ENCODE measurements around the gene RYR2. TPM values are rescaled to one million over a fixed set of nuclear protein-coding genes. Genes with fewer than 3 reads are reported as not detected.
"Not testable (repeated sequence)": the region's sequence is repeated elsewhere in the genome, so short reads cannot be mapped to it uniquely, and the experiment has no call there.

Gene RYR2
- total RNA-seq, 1 donor from 2014 or later, result 8.7 TPM

DNA sequence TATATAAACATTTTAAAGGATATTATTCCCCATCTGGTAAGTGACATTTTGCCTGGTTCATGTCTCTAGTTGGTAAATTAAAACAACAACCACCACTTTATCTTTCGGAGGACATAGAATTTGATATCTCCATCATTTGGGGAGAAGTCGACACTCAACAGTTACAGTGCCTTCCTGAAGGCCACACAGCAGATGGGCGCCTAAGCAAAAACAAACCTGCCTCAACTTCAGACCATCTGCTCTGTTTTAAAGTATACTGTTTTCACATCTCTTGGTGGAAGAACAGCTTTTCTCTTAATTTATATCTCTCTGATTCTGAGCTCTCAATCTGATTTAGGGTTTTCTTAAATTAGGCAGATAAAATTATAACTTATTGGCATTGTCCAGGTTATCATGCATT lies 282.2 kb downstream of the RYR2 start:
- Mint-ChIP-seq H3K4me1 (ENCODE audit: low read depth) (peaks cover 3% of the 10 kb centered on the region), H3K4me3 (ENCODE audit: low read depth) (no peak overlapping the region), H3K27ac (no peak overlapping the region), H3K9me3 (no peaks in the 10 kb centered on the region), H3K36me3 (ENCODE audit: low read depth) (no peaks in the 10 kb centered on the region), H3K27me3 (ENCODE audit: low read depth) (no peaks in the 10 kb centered on the region)
- intact Hi-C loops (cut with micrococcal nuclease), result no loop called here
- no peak for DNase-seq (ENCODE audit: low spot score)

DNA sequence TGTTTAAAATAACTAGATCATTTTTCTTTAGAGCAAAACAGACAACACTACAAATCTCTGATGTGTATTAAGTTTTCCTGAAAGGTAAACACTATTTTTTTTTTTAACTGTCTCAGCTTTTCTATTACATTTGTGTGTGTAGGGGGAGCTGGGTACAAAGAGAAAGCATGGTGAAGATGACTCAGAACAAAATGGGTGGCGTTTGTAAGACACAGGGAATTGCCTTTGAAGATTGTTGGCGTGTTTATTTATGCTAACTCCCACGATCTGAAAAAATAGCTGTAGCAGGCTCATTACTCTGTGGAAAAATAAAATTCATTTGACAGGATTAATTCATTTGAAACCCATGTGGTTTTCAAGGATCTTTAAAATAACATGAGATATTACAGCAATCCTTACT lies 285.1 kb downstream of the RYR2 start:
- H3K4me3 Mint-ChIP-seq (ENCODE audit: low read depth), result no peak overlapping the region
- H3K27ac Mint-ChIP-seq, result no peak overlapping the region
- no peaks in the 10 kb centered on the region for H3K27me3 Mint-ChIP-seq (ENCODE audit: low read depth)
- no peak for DNase-seq (ENCODE audit: low spot score)
- peaks cover 3% of the 10 kb centered on the region for H3K4me1 Mint-ChIP-seq (ENCODE audit: low read depth)
- H3K9me3 Mint-ChIP-seq, result no peaks in the 10 kb centered on the region
- intact Hi-C loops (cut with micrococcal nuclease), result no loop called here
- H3K36me3 Mint-ChIP-seq (ENCODE audit: low read depth), result no peaks in the 10 kb centered on the region

DNA sequence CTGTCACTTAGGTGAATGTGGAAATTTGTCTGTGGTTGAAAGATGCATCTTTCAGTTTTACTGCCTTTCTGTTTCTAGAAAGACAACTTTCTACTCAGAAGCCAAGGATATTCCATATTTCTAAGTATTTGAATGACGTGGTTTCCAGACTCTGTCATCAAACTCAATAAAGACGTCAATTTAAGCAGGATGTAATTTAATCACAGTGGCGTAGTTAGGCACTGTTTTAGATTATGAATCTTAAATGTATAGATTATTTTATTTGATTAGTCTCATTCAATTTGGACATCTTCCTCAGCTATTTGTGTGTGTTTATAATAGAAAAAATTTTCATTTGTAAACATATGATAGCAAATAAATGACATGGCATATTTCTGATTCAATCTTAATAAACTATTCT lies 298.9 kb downstream of the RYR2 start:
- no peak for DNase-seq (ENCODE audit: low spot score)
- Mint-ChIP-seq H3K27me3 (ENCODE audit: low read depth) (no peaks in the 10 kb centered on the region), H3K36me3 (ENCODE audit: low read depth) (no peaks in the 10 kb centered on the region), H3K4me1 (ENCODE audit: low read depth) (peaks cover 3% of the 10 kb centered on the region), H3K4me3 (ENCODE audit: low read depth) (no peak overlapping the region), H3K27ac (no peak overlapping the region), H3K9me3 (no peaks in the 10 kb centered on the region)
- intact Hi-C loops (cut with micrococcal nuclease), result loop anchor here (2.0 to 5.0 kb wide), 2 partner anchors 34 to 74 kb away; no protein-coding TSS in a partner anchor

DNA sequence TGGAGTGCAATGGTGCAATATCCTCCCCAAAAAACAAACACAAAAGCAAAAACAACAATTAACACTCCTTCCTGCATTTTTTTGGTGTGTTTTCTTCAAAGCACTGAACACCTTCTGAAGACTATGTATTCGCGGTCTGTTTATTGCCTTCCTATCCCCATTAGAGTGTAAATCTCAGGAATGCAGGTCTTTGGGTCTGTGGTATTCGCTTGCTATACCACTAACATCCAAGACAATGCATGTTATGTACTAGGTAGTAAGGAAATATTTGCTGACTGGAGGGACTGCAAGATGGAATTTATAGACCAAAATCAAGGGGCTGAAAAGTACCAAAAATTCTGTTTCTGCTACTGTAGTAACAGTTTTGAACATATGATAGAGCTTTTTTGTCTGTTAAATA lies 299.4 kb downstream of the RYR2 start:
- H3K4me3 Mint-ChIP-seq (ENCODE audit: low read depth), result no peak overlapping the region
- H3K27me3 Mint-ChIP-seq (ENCODE audit: low read depth), result no peaks in the 10 kb centered on the region
- H3K36me3 Mint-ChIP-seq (ENCODE audit: low read depth), result no peaks in the 10 kb centered on the region
- intact Hi-C loops (cut with micrococcal nuclease), result loop anchor here (2.0 to 5.0 kb wide), 2 partner anchors 34 to 75 kb away; no protein-coding TSS in a partner anchor
- no peak overlapping the region for H3K27ac Mint-ChIP-seq
- H3K9me3 Mint-ChIP-seq, result no peaks in the 10 kb centered on the region
- H3K4me1 Mint-ChIP-seq (ENCODE audit: low read depth), result peaks cover 3% of the 10 kb centered on the region
- no peak for DNase-seq (ENCODE audit: low spot score)

DNA sequence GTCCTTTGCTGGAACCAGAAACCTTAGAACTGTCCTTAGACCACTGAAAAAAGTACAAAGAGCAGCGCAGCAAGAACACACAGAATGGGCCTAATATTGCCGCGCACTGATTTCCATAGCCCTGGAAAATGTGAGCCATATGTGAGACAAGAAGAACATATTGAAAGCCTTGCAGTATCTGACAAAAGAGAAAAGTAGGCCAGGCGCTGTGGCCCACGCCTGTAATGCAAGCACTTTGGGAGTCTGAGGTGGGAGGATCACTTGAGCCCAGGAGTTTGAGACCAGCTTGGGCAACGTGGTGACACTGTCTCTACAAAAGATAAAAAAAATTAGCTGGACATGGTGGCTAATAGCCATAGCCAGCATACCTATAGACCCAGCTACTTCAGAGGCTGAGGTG lies 300.7 kb downstream of the RYR2 start:
- Mint-ChIP-seq H3K27ac (no peak overlapping the region), H3K9me3 (no peaks in the 10 kb centered on the region), H3K27me3 (ENCODE audit: low read depth) (no peaks in the 10 kb centered on the region), H3K4me1 (ENCODE audit: low read depth) (peaks cover 3% of the 10 kb centered on the region), H3K4me3 (ENCODE audit: low read depth) (no peak overlapping the region), H3K36me3 (ENCODE audit: low read depth) (no peaks in the 10 kb centered on the region)
- DNase-seq (ENCODE audit: low spot score), result no peak
- intact Hi-C loops (cut with micrococcal nuclease), result loop anchor here (5.0 kb wide), 1 partner anchor 35 kb away; no protein-coding TSS in a partner anchor

DNA sequence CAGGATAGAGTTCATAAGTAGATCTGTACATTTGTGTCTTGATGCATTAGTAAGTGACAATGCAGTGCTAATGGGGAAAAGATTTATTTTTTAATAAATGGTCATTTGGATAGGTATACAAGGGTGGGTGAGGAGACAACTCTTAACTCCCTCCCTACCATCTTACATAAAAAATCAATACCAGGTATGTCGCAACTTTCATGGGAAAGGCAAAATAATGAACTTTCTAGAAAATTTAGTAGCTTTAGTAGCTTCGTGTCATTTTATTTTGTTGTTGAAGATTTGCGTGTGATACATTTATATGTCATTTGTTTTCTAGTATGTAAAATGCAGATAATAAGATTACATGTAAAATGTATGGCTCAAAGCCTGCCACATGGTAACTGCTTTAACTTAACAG lies 310.8 kb downstream of the RYR2 start:
- H3K4me1 Mint-ChIP-seq (ENCODE audit: low read depth), result no peaks in the 10 kb centered on the region
- intact Hi-C loops (cut with micrococcal nuclease), result no loop called here

DNA sequence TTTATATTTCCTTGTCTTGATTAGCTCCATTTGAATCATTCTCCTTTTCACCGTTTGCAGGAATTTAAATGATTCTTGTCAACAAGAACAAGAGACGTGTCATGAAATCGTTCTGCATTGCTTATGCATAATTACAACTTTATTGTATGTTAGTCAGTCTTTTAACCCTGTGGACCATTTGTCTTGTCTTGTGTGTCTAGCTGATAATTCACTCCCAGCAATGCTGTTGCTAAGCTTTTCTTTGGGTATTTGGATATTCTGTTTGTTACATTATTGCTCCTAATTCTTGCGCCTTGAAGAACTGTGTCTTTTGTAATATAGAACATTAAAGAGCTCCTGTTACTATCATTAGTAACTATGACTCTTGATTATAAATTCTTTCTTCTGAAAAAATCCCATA lies 311.9 kb downstream of the RYR2 start:
- H3K9me3 Mint-ChIP-seq, result no peaks in the 10 kb centered on the region

More for the DNA sequence above, 310.8 kb downstream of the RYR2 start:
- peaks cover 5% of the 10 kb centered on the region for H3K27me3 Mint-ChIP-seq (ENCODE audit: low read depth)
- no peak for DNase-seq (ENCODE audit: low spot score)
- H3K27ac Mint-ChIP-seq, result no peak overlapping the region
- H3K9me3 Mint-ChIP-seq, result no peaks in the 10 kb centered on the region
- no peaks in the 10 kb centered on the region for H3K36me3 Mint-ChIP-seq (ENCODE audit: low read depth)
- H3K4me3 Mint-ChIP-seq (ENCODE audit: low read depth), result no peak overlapping the region

GRCh38 chr1:237355022-237355421 lies 313.0 kb downstream of the RYR2 start:
- Mint-ChIP-seq H3K9me3 (no peaks in the 10 kb centered on the region), H3K27me3 (ENCODE audit: low read depth) (peaks cover 5% of the 10 kb centered on the region), H3K4me1 (ENCODE audit: low read depth) (no peaks in the 10 kb centered on the region), H3K4me3 (ENCODE audit: low read depth) (no peak overlapping the region), H3K27ac (no peak overlapping the region), H3K36me3 (ENCODE audit: low read depth) (no peaks in the 10 kb centered on the region)
- intact Hi-C loops (cut with micrococcal nuclease), result no loop called here
- DNase-seq (ENCODE audit: low spot score), result no peak

More for the DNA sequence above, 311.9 kb downstream of the RYR2 start:
- Mint-ChIP-seq H3K27me3 (ENCODE audit: low read depth) (peaks cover 5% of the 10 kb centered on the region), H3K36me3 (ENCODE audit: low read depth) (no peaks in the 10 kb centered on the region), H3K27ac (no peak overlapping the region), H3K4me1 (ENCODE audit: low read depth) (no peaks in the 10 kb centered on the region), H3K4me3 (ENCODE audit: low read depth) (no peak overlapping the region)
- DNase-seq (ENCODE audit: low spot score), result no peak
- intact Hi-C loops (cut with micrococcal nuclease), result no loop called here

GRCh38 chr1:237358555-237358954 lies 316.6 kb downstream of the RYR2 start:
- no peak overlapping the region for H3K4me3 Mint-ChIP-seq (ENCODE audit: low read depth)
- peaks cover 1% of the 10 kb centered on the region for H3K27me3 Mint-ChIP-seq (ENCODE audit: low read depth)
- no peaks in the 10 kb centered on the region for H3K4me1 Mint-ChIP-seq (ENCODE audit: low read depth)
- intact Hi-C loops (cut with micrococcal nuclease), result no loop called here
- H3K9me3 Mint-ChIP-seq, result no peaks in the 10 kb centered on the region
- no peaks in the 10 kb centered on the region for H3K36me3 Mint-ChIP-seq (ENCODE audit: low read depth)
- no peak for DNase-seq (ENCODE audit: low spot score)
- no peak overlapping the region for H3K27ac Mint-ChIP-seq

GRCh38 chr1:237367758-237368157 lies 325.8 kb downstream of the RYR2 start:
- Mint-ChIP-seq H3K9me3 (no peaks in the 10 kb centered on the region), H3K27me3 (ENCODE audit: low read depth) (no peaks in the 10 kb centered on the region), H3K4me3 (ENCODE audit: low read depth) (no peak overlapping the region), H3K36me3 (ENCODE audit: low read depth) (no peaks in the 10 kb centered on the region), H3K4me1 (ENCODE audit: low read depth) (no peaks in the 10 kb centered on the region), H3K27ac (no peak overlapping the region)
- no peak for DNase-seq (ENCODE audit: low spot score)
- intact Hi-C loops (cut with micrococcal nuclease), result no loop called here

GRCh38 chr1:237371477-237371876 lies 329.5 kb downstream of the RYR2 start:
- H3K36me3 Mint-ChIP-seq (ENCODE audit: low read depth); H3K4me3 Mint-ChIP-seq (ENCODE audit: low read depth); H3K27me3 Mint-ChIP-seq (ENCODE audit: low read depth); H3K4me1 Mint-ChIP-seq (ENCODE audit: low read depth); H3K27ac Mint-ChIP-seq; DNase-seq (ENCODE audit: low spot score); intact Hi-C loops (cut with micrococcal nuclease); H3K9me3 Mint-ChIP-seq: not testable (repeated sequence)

DNA sequence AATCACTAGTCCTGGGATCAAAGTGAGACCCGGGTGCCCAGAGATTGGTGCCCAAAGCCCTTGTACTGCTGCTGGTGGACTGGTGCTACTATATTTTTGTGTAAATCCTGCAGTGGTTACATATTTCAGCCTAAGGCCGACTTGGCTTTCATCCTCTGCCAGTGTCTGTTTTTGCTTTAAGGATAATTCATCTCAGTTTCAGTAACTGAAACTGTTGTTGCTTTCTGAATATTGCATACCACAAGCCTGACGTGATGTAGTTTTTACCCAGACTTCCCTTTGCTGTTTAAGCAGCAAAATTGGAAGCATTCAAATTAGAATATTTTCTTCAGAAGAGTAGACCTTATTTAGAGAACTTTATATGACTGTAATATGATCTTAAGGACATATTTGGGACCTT lies 341.8 kb downstream of the RYR2 start:
- H3K27me3 Mint-ChIP-seq (ENCODE audit: low read depth), result no peaks in the 10 kb centered on the region
- no peaks in the 10 kb centered on the region for H3K9me3 Mint-ChIP-seq
- H3K4me1 Mint-ChIP-seq (ENCODE audit: low read depth), result peaks cover 7% of the 10 kb centered on the region
- no peak overlapping the region for H3K4me3 Mint-ChIP-seq (ENCODE audit: low read depth)
- intact Hi-C loops (cut with micrococcal nuclease), result loop anchor here (10.0 kb wide), 3 partner anchors 339 to 779 kb away; partner anchors contain the start of genes HEATR1 and RYR2
- no peak for DNase-seq (ENCODE audit: low spot score)
- H3K36me3 Mint-ChIP-seq (ENCODE audit: low read depth), result no peaks in the 10 kb centered on the region
- no peak overlapping the region for H3K27ac Mint-ChIP-seq

DNA sequence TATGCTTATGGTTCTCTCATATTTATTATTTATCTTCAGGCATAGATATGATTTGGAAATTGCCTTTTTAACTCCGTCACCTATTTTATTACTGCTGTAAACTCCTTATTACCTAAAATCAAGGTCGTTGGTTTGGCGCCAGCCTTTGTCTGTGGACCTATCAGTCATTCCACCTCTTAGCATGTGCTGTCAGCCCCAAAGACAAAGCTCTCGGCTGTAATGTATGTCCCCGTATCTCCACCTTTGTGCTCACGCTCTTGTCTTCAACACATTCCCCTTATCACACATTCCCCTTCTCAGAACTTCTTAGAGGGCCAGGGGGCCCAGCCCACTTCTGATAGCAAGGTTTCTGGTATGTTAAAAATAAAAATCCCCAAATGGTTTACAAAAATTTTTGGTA lies 342.2 kb downstream of the RYR2 start:
- Mint-ChIP-seq H3K27me3 (ENCODE audit: low read depth) (no peaks in the 10 kb centered on the region), H3K9me3 (no peaks in the 10 kb centered on the region), H3K27ac (no peak overlapping the region), H3K4me3 (ENCODE audit: low read depth) (no peak overlapping the region), H3K4me1 (ENCODE audit: low read depth) (peaks cover 7% of the 10 kb centered on the region), H3K36me3 (ENCODE audit: low read depth) (no peaks in the 10 kb centered on the region)
- intact Hi-C loops (cut with micrococcal nuclease), result loop anchor here (10.0 kb wide), 3 partner anchors 339 to 779 kb away; partner anchors contain the start of genes HEATR1 and RYR2
- DNase-seq (ENCODE audit: low spot score), result no peak

Measured in activated T-helper 2 cell treated with anti-CD3 and anti-CD28 coated beads, Interferon-gamma antibody, Interleukin-2, Interleukin-4, amounts not matched to agents 10 μg/mL and 5 μg/mL and 100 μg/mL, durations not matched to agents 14 hours and 24 hours and 36 hours (primary cell).